ENCODE data around the gene BRINP3. TPM values are rescaled to one million over a fixed set of nuclear protein-coding genes. Genes with fewer than 3 reads are reported as not detected.
A peak's percentile ranks its signal among the peaks of the same experiment; 100 is the strongest.

BRINP3 gene
- total and polyA plus RNA-seq, 2 experiments from 2014 or later: not detected

GRCh38 chr1:190258003-190258402 lies 219.7 kb downstream of the BRINP3 start:
- H2AFZ ChIP-seq: no peak overlapping the region; the same call in 1 of the 2 replicates
- DNase-seq (ENCODE audit: low spot score) (peak; percentile 28), ATAC-seq (no peak)
- H3K4me3 ChIP-seq: no peak overlapping the region
- Mint-ChIP-seq H3K27me3 (ENCODE audit: insufficient read depth, low read depth, poor library complexity) (peaks cover 2% of the 10 kb centered on the region), H3K27ac (no peak overlapping the region), H3K36me3 (ENCODE audit: low read depth) (no peaks in the 10 kb centered on the region), H3K9me3 (peaks cover 5% of the 10 kb centered on the region; the same call in 1 of the 3 replicates), H3K4me1 (no peaks in the 10 kb centered on the region), H3K4me3 (no peak overlapping the region)
- H3K9me2 ChIP-seq (ENCODE audit: insufficient read depth): 0 out of 2 replicates have a peak, but pooled peaks cover 4% of the 10 kb centered on the region
- H3K79me2 ChIP-seq (replicated peaks; ENCODE audit: insufficient read depth): no peaks in the 10 kb centered on the region
- no peaks in the 10 kb centered on the region for H3F3A ChIP-seq (replicated peaks; ENCODE audit: low read depth)
- H3K36me3 ChIP-seq (ENCODE audit: insufficient read depth): no peaks in the 10 kb centered on the region
- H3K4me2 ChIP-seq: no peak overlapping the region
- no peaks in the 10 kb centered on the region for H4K20me1 ChIP-seq (replicated peaks; ENCODE audit: insufficient read depth)
- H3K4me1 ChIP-seq (ENCODE audit: insufficient read depth): no peaks in the 10 kb centered on the region
- no peaks in the 10 kb centered on the region for H3K27me3 ChIP-seq (ENCODE audit: insufficient read depth)
- TF ChIP-seq ZNF462 (CRISPR knock-in tag; IDR thresholded peaks at IDR 0.05) (no peak), EZH2 (IDR thresholded peaks at IDR 0.05; ENCODE audit: low read depth, unreplicated experiment) (no peak), NANOG (IDR thresholded peaks at IDR 0.05; ENCODE audit: borderline replicate concordance) (no peak), STAT1 (IDR thresholded peaks at IDR 0.05; ENCODE audit: unreplicated experiment) (no peak), EZH2phosphoT487 (IDR thresholded peaks at IDR 0.05; ENCODE audit: unreplicated experiment) (no peak), CREB1 (CRISPR knock-in tag; IDR thresholded peaks at IDR 0.05; ENCODE audit: low read depth) (no peak), ZNF114 (CRISPR knock-in tag; IDR thresholded peaks at IDR 0.05) (no peak), REST (IDR thresholded peaks at IDR 0.05; ENCODE audit: unreplicated experiment) (no peak), JUNB (IDR thresholded peaks at IDR 0.05; ENCODE audit: unreplicated experiment) (no peak), ZNF331 (CRISPR knock-in tag; IDR thresholded peaks at IDR 0.05; ENCODE audit: low read depth) (no peak), ETS1 (IDR thresholded peaks at IDR 0.05) (no peak), POLR2AphosphoS5 (IDR thresholded peaks at IDR 0.05; ENCODE audit: low read depth) (no peak)
- TF ChIP-seq, protein P1, sequence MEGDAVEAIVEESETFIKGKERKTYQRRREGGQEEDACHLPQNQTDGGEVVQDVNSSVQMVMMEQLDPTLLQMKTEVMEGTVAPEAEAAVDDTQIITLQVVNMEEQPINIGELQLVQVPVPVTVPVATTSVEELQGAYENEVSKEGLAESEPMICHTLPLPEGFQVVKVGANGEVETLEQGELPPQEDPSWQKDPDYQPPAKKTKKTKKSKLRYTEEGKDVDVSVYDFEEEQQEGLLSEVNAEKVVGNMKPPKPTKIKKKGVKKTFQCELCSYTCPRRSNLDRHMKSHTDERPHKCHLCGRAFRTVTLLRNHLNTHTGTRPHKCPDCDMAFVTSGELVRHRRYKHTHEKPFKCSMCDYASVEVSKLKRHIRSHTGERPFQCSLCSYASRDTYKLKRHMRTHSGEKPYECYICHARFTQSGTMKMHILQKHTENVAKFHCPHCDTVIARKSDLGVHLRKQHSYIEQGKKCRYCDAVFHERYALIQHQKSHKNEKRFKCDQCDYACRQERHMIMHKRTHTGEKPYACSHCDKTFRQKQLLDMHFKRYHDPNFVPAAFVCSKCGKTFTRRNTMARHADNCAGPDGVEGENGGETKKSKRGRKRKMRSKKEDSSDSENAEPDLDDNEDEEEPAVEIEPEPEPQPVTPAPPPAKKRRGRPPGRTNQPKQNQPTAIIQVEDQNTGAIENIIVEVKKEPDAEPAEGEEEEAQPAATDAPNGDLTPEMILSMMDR (conservative IDR thresholded peaks at IDR 0.05; ENCODE audit: low read depth in 2 of 2): no peak
- H3K27ac ChIP-seq (ENCODE audit: low read depth): no peak overlapping the region
